B cell (primary cell): ENCODE measurements around the gene NTM. TPM values are rescaled to one million over a fixed set of nuclear protein-coding genes. Genes with fewer than 3 reads are reported as not detected.

Experiments
- ATAC-seq: fragments of 200-7000 bp; cut with Tn5 transposase; one replicate; pipeline ENCODE4 v1.10.0; 2021; ENCODE audit warnings: low read depth, mild to moderate bottlenecking, moderate number of reproducible peaks, moderate library complexity
- CTCF ChIA-PET: fragments of 350-600 bp; sonication (Branson Sonifier 250); formaldehyde crosslinking; loops from one replicate; lab custom pipeline; 2021; ENCODE audit warnings: antibody characterized with exemption, inconsistent platforms; lab: Charles Lee
- POLR2A ChIA-PET: fragments of 350-600 bp; sonication (Branson Sonifier 250); formaldehyde crosslinking; loops from one replicate; lab custom pipeline; 2021; ENCODE audit warnings: antibody characterized with exemption; lab: Charles Lee
- DNase-seq: peaks from one replicate; pipeline ENCODE4 v3.0.0; 2013
- H2AFZ ChIP-seq: 2 replicates; pipeline ENCODE4 v1.6.1; 2012; ENCODE audit warnings: mild to moderate bottlenecking, low read depth, low read length; ENCODE audit not compliant: insufficient read depth, poor library complexity, severe bottlenecking
- H3K27ac ChIP-seq, 2 donors: 1 replicate in 1 of 2; 2 replicates in 1 of 2; pipeline ENCODE4 v1.5.1; 2012 to 2013; ENCODE audit warnings: low read length in 2 of 2, mild to moderate bottlenecking in 2 of 2, moderate library complexity in 1 of 2
- H3K27me3 ChIP-seq, 4 experiments: fragments of 200-600 bp in 1 of 4; sonication (generic) in 1 of 4; replicated peaks in 1 of 4; 1 replicate in 2 of 4; 2 replicates in 2 of 4; pipeline versions ENCODE4 v1.6.1 to v1.7.0; 2013 to 2016; ENCODE audit warnings: low read length in 3 of 4, mild to moderate bottlenecking in 2 of 4, mixed read lengths in 1 of 4, moderate library complexity in 1 of 4; ENCODE audit not compliant: insufficient read depth in 4 of 4, control insufficient read depth in 3 of 4; ENCODE audit errors: control extremely low read depth in 1 of 4
- H3K36me3 ChIP-seq, 2 experiments: replicated peaks in 1 of 2; 1 replicate in 1 of 2; 2 replicates in 1 of 2; pipeline versions ENCODE4 v1.6.1 to v1.7.1; 2013; ENCODE audit warnings: low read length in 1 of 2; ENCODE audit not compliant: insufficient read depth in 2 of 2, control insufficient read depth in 1 of 2; ENCODE audit errors: control extremely low read depth in 1 of 2, extremely low read depth in 1 of 2
- H3K4me1 ChIP-seq, 2 donors: fragments of 200-600 bp in 1 of 2; sonication (generic) in 1 of 2; 1 replicate in 1 of 2; 2 replicates in 1 of 2; pipeline versions ENCODE4 v1.5.1 to v1.6.1; 2013 to 2017; ENCODE audit warnings: low read length in 2 of 2; ENCODE audit not compliant: control insufficient read depth in 2 of 2, insufficient read depth in 2 of 2
- H3K4me2 ChIP-seq: replicated peaks from 2 replicates; pipeline ENCODE3; 2012; ENCODE audit warnings: mild to moderate bottlenecking, low read depth, low read length; ENCODE audit not compliant: poor library complexity, severe bottlenecking
- H3K4me3 ChIP-seq, 5 experiments: fragments of 200-600 bp in 1 of 5; sonication (generic) in 1 of 5; 1 replicate in 3 of 5; 2 replicates in 2 of 5; pipeline versions ENCODE4 v1.5.1 to v1.7.0; 2011 to 2016; ENCODE audit warnings: low read length in 4 of 5, mild to moderate bottlenecking in 4 of 5, low read depth in 2 of 5, control low read depth in 1 of 5, moderate library complexity in 1 of 5; ENCODE audit not compliant: insufficient read depth in 1 of 5; ENCODE audit errors: control extremely low read depth in 1 of 5, extremely low read depth in 1 of 5
- H3K79me2 ChIP-seq: fragments of 200-600 bp; sonication (generic); one replicate; pipeline ENCODE4 v1.6.0; 2016; ENCODE audit warnings: low read length; ENCODE audit not compliant: control insufficient read depth, insufficient read depth
- H3K9ac ChIP-seq: fragments of 200-600 bp; sonication (generic); 2 replicates; pipeline ENCODE4 v1.6.1; 2017; ENCODE audit warnings: mild to moderate bottlenecking, low read length, moderate library complexity
- H3K9me3 ChIP-seq, 3 donors: one replicate each; pipeline versions ENCODE4 v1.6.1 to v1.7.1; 2013; ENCODE audit warnings: low read length in 2 of 3; ENCODE audit not compliant: control insufficient read depth in 2 of 3, insufficient read depth in 1 of 3; ENCODE audit errors: control extremely low read depth in 1 of 3
- H4K20me1 ChIP-seq: 2 replicates; pipeline ENCODE4 v1.6.0; 2012; ENCODE audit warnings: mild to moderate bottlenecking, low read length; ENCODE audit not compliant: insufficient read depth, control insufficient read depth, poor library complexity, severe bottlenecking
- H3K27ac Mint-ChIP-seq: one replicate; pipeline ENCODE4 v1.8.0; 2021; ENCODE audit warnings: mixed read lengths
- H3K27me3 Mint-ChIP-seq: one replicate; pipeline ENCODE4 v1.8.0; 2021; ENCODE audit warnings: mixed read lengths
- H3K4me1 Mint-ChIP-seq: one replicate; pipeline ENCODE4 v1.8.0; 2021; ENCODE audit warnings: mixed read lengths
- H3K4me3 Mint-ChIP-seq: one replicate; pipeline ENCODE4 v1.8.0; 2021; ENCODE audit warnings: mixed read lengths
- H3K9me3 Mint-ChIP-seq: one replicate; pipeline ENCODE4 v1.8.0; 2022; ENCODE audit warnings: mixed read lengths; ENCODE audit not compliant: insufficient read depth
- EZH2 ChIP-seq: IDR thresholded peaks from 2 replicates; pipeline ENCODE4 v1.6.1; 2012; ENCODE audit warnings: borderline replicate concordance, low read depth, mild to moderate bottlenecking, moderate library complexity, low read length; ENCODE audit not compliant: insufficient read depth, poor library complexity, severe bottlenecking
- WGBS: methylation state at CpG from one replicate; pipeline ENCODE4 v1.1.5; 2013; ENCODE audit warnings: missing lambda C conversion rate; ENCODE audit not compliant: insufficient coverage; 5-methylcytosine and 5-hydroxymethylcytosine counted together
- intact Hi-C: fragments of 100-400 bp; cut with micrococcal nuclease; formaldehyde crosslinking; loops from one replicate; pipeline ENCODE4 v1.10.0; 2022
- polyA plus RNA-seq: library from polyadenylated mRNA; depleted of rRNA; stranded (reverse); fragments of >200 nt; gene quantifications from 2 replicates; pipeline ENCODE4 v1.2.3, GENCODE V29; 2012
- total RNA-seq, 2 donors: library from RNA; stranded (reverse); fragments of 120-200 nt in 1 of 2; gene quantifications; 1 replicate in 1 of 2; 2 replicates in 1 of 2; pipeline versions ENCODE4 v1.2.3 to v1.2.4, GENCODE V29; 2013 to 2022
- TF ChIP-seq, protein P1 (sequence below): fragments of 200-600 bp; IDR thresholded peaks from one replicate; pipeline ENCODE4 v1.8.0; 2022; ENCODE audit warnings: antibody characterized with exemption, mild to moderate bottlenecking

NTM gene
- total and polyA plus RNA-seq, 2 donors (not counting 1 experiment from before 2014, with no cell fraction given): not detected

DNA sequence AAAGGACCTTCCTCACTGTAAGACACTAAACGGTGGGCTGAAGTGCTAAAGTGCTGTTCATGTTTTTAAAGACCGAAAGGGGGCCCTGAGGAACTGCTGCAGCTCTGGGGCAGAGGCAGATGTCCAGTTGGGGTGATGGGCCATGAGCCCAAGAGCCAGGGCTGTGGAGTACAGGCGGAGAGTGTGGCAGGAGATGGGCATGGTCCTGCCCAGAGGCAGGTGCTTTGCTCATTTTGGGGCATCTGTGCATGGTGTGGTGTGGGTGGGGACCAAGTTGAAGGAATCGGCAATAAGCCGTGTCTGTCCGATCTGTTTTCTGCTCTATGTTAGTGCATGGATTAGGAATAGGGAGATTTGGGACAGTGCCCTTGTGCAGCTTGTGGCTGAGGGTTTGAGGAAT lies 258.3 kb downstream of the NTM start:
- H3K4me1 ChIP-seq: no peaks in the 10 kb centered on the region
- DNase-seq (no peak), ATAC-seq (no peak)
- no peaks in the 10 kb centered on the region for H3K79me2 ChIP-seq
- TF ChIP-seq, protein P1, sequence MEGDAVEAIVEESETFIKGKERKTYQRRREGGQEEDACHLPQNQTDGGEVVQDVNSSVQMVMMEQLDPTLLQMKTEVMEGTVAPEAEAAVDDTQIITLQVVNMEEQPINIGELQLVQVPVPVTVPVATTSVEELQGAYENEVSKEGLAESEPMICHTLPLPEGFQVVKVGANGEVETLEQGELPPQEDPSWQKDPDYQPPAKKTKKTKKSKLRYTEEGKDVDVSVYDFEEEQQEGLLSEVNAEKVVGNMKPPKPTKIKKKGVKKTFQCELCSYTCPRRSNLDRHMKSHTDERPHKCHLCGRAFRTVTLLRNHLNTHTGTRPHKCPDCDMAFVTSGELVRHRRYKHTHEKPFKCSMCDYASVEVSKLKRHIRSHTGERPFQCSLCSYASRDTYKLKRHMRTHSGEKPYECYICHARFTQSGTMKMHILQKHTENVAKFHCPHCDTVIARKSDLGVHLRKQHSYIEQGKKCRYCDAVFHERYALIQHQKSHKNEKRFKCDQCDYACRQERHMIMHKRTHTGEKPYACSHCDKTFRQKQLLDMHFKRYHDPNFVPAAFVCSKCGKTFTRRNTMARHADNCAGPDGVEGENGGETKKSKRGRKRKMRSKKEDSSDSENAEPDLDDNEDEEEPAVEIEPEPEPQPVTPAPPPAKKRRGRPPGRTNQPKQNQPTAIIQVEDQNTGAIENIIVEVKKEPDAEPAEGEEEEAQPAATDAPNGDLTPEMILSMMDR: no peak
- no peak for TF ChIP-seq EZH2
- Mint-ChIP-seq H3K27ac (no peak overlapping the region), H3K27me3 (peaks cover 9% of the 10 kb centered on the region), H3K9me3 (no peaks in the 10 kb centered on the region), H3K4me1 (no peaks in the 10 kb centered on the region), H3K4me3 (no peak overlapping the region)
- no peaks in the 10 kb centered on the region for H3K27me3 ChIP-seq
- intact Hi-C loops: no loop called here
- H3K4me2 ChIP-seq: no peak overlapping the region
- POLR2A ChIA-PET: no interaction called here
- no peak overlapping the region for H3K4me3 ChIP-seq
- H3K9me3 ChIP-seq: peaks cover 0 to 4% (median 0%) of the 10 kb centered on the region in 3 donors
- H3K9ac ChIP-seq: no peak overlapping the region
- H2AFZ ChIP-seq: no peak overlapping the region
- H3K36me3 ChIP-seq: no peaks in the 10 kb centered on the region
- no peaks in the 10 kb centered on the region for H4K20me1 ChIP-seq
- H3K27ac ChIP-seq: no peak overlapping the region
- CTCF ChIA-PET: no interaction called here
- 88% methylated on average over 6 of the region's 6 CpGs for WGBS

DNA sequence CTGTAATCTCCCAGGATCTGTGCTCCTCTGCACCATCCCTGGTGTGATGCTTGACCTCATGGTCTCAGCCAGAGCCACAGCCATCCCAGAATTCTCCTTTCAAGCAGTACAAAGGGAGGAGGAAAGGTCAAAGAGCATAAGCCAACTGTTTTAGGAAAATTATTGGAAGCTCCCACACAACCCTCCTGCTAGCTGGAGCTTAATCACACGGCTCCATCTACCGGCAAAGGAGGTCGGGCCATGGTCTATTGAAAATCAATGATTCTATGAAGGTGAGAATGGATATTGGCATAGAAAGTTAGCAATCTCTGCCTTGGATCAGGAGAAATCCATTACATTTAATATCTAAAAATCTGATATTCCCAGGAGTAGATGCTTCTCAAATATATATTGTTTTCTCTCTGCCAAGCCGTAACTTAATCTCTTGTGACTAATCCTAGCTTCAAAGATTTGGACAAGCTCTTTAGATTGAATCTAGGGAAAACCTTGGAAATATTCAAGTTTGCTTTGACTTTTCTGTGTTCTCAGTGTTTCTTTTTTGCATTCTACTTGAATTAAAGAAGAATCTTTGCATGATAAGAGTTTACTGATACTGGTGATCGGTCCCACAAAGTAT lies 259.6 kb downstream of the NTM start:
- Histone ChIP-seq H3K36me3 (no peaks in the 10 kb centered on the region), H3K4me3 (no peak overlapping the region), H3K4me1 (no peaks in the 10 kb centered on the region), H2AFZ (no peak overlapping the region), H3K27ac (no peak overlapping the region), H3K9me3 (peaks cover 0 to 4% (median 0%) of the 10 kb centered on the region in 3 donors), H3K9ac (no peak overlapping the region), H3K79me2 (no peaks in the 10 kb centered on the region), H4K20me1 (no peaks in the 10 kb centered on the region), H3K4me2 (no peak overlapping the region), H3K27me3 (no peaks in the 10 kb centered on the region)
- intact Hi-C loops: no loop called here
- TF ChIP-seq, protein P1: no peak
- no peak for TF ChIP-seq EZH2
- no CpG with 5 or more reads among the region's 5 CpGs for WGBS
- H3K27ac Mint-ChIP-seq: no peak overlapping the region
- H3K4me1 Mint-ChIP-seq: no peaks in the 10 kb centered on the region
- DNase-seq: no peak
- ChIA-PET CTCF (no interaction called here), POLR2A (no interaction called here)
- peaks cover 9% of the 10 kb centered on the region for H3K27me3 Mint-ChIP-seq
- H3K9me3 Mint-ChIP-seq: no peaks in the 10 kb centered on the region
- H3K4me3 Mint-ChIP-seq: no peak overlapping the region
- ATAC-seq: no peak
